ENCODE measurements around the gene PWWP2A. TPM values are rescaled to one million over a fixed set of nuclear protein-coding genes. Genes with fewer than 3 reads are reported as not detected.

PWWP2A gene
- total RNA-seq, 1 experiment from 2014 or later: 61.1 TPM

DNA sequence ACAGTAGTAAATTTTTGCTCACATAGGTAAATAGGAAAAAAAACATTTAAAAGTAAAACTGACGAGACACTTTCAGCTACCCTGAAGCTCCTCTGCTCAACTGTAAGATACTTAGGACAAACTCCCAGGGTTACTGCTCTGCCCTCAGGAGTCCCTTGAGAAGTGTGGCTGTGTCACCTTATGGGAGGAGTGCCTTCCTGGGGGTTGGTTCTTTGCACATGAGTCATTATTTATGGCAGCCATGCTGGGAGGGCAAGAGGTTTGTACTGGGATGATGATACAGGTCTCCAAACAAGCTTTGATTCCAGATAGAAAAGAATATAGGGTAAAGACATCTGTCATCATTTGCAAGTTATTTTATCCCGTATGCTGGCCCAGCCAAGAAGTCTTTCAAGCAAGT lies 64.4 kb downstream of the PWWP2A start:
- no peak for TF ChIP-seq KAT7 (CRISPR knock-in tag; IDR thresholded peaks at IDR 0.05; ENCODE audit: borderline replicate concordance)
- no peak for TF ChIP-seq SP1 (CRISPR knock-in tag; conservative IDR thresholded peaks at IDR 0.05)
- no peak for TF ChIP-seq FOXK1 (CRISPR knock-in tag; IDR thresholded peaks at IDR 0.05)
- no peak for TF ChIP-seq TEAD1 (CRISPR knock-in tag; IDR thresholded peaks at IDR 0.05)
- TF ChIP-seq, protein P1, sequence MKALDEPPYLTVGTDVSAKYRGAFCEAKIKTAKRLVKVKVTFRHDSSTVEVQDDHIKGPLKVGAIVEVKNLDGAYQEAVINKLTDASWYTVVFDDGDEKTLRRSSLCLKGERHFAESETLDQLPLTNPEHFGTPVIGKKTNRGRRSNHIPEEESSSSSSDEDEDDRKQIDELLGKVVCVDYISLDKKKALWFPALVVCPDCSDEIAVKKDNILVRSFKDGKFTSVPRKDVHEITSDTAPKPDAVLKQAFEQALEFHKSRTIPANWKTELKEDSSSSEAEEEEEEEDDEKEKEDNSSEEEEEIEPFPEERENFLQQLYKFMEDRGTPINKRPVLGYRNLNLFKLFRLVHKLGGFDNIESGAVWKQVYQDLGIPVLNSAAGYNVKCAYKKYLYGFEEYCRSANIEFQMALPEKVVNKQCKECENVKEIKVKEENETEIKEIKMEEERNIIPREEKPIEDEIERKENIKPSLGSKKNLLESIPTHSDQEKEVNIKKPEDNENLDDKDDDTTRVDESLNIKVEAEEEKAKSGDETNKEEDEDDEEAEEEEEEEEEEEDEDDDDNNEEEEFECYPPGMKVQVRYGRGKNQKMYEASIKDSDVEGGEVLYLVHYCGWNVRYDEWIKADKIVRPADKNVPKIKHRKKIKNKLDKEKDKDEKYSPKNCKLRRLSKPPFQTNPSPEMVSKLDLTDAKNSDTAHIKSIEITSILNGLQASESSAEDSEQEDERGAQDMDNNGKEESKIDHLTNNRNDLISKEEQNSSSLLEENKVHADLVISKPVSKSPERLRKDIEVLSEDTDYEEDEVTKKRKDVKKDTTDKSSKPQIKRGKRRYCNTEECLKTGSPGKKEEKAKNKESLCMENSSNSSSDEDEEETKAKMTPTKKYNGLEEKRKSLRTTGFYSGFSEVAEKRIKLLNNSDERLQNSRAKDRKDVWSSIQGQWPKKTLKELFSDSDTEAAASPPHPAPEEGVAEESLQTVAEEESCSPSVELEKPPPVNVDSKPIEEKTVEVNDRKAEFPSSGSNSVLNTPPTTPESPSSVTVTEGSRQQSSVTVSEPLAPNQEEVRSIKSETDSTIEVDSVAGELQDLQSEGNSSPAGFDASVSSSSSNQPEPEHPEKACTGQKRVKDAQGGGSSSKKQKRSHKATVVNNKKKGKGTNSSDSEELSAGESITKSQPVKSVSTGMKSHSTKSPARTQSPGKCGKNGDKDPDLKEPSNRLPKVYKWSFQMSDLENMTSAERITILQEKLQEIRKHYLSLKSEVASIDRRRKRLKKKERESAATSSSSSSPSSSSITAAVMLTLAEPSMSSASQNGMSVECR (CRISPR knock-in tag; IDR thresholded peaks at IDR 0.05; ENCODE audit: borderline replicate concordance): no peak
- TF ChIP-seq ZBTB21 (CRISPR knock-in tag; IDR thresholded peaks at IDR 0.05; ENCODE audit: borderline replicate concordance): no peak
- TF ChIP-seq ZNF317 (CRISPR knock-in tag; IDR thresholded peaks at IDR 0.05; ENCODE audit: borderline replicate concordance, low read depth): no peak
- TF ChIP-seq RELA (CRISPR knock-in tag; IDR thresholded peaks at IDR 0.05; ENCODE audit: borderline replicate concordance): no peak
- TF ChIP-seq, protein P2, sequence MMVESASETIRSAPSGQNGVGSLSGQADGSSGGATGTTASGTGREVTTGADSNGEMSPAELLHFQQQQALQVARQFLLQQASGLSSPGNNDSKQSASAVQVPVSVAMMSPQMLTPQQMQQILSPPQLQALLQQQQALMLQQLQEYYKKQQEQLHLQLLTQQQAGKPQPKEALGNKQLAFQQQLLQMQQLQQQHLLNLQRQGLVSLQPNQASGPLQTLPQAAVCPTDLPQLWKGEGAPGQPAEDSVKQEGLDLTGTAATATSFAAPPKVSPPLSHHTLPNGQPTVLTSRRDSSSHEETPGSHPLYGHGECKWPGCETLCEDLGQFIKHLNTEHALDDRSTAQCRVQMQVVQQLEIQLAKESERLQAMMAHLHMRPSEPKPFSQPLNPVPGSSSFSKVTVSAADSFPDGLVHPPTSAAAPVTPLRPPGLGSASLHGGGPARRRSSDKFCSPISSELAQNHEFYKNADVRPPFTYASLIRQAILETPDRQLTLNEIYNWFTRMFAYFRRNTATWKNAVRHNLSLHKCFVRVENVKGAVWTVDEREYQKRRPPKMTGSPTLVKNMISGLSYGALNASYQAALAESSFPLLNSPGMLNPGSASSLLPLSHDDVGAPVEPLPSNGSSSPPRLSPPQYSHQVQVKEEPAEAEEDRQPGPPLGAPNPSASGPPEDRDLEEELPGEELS (CRISPR knock-in tag; IDR thresholded peaks at IDR 0.05): no peak
- TF ChIP-seq, protein P3, sequence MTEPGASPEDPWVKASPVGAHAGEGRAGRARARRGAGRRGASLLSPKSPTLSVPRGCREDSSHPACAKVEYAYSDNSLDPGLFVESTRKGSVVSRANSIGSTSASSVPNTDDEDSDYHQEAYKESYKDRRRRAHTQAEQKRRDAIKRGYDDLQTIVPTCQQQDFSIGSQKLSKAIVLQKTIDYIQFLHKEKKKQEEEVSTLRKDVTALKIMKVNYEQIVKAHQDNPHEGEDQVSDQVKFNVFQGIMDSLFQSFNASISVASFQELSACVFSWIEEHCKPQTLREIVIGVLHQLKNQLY (CRISPR knock-in tag; IDR thresholded peaks at IDR 0.05): no peak
- no peak for TF ChIP-seq MYBL2 (CRISPR knock-in tag; IDR thresholded peaks at IDR 0.05)
- no peak for TF ChIP-seq ZNF121 (CRISPR knock-in tag; IDR thresholded peaks at IDR 0.05)
- TF ChIP-seq TCF7 (CRISPR knock-in tag; IDR thresholded peaks at IDR 0.05; ENCODE audit: low read depth): no peak
- no peak for TF ChIP-seq RORB (CRISPR knock-in tag; IDR thresholded peaks at IDR 0.05)
- TF ChIP-seq NFATC4 (CRISPR knock-in tag; IDR thresholded peaks at IDR 0.05): no peak
- TF ChIP-seq, protein P4, sequence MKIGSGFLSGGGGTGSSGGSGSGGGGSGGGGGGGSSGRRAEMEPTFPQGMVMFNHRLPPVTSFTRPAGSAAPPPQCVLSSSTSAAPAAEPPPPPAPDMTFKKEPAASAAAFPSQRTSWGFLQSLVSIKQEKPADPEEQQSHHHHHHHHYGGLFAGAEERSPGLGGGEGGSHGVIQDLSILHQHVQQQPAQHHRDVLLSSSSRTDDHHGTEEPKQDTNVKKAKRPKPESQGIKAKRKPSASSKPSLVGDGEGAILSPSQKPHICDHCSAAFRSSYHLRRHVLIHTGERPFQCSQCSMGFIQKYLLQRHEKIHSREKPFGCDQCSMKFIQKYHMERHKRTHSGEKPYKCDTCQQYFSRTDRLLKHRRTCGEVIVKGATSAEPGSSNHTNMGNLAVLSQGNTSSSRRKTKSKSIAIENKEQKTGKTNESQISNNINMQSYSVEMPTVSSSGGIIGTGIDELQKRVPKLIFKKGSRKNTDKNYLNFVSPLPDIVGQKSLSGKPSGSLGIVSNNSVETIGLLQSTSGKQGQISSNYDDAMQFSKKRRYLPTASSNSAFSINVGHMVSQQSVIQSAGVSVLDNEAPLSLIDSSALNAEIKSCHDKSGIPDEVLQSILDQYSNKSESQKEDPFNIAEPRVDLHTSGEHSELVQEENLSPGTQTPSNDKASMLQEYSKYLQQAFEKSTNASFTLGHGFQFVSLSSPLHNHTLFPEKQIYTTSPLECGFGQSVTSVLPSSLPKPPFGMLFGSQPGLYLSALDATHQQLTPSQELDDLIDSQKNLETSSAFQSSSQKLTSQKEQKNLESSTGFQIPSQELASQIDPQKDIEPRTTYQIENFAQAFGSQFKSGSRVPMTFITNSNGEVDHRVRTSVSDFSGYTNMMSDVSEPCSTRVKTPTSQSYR (CRISPR knock-in tag; IDR thresholded peaks at IDR 0.05): no peak
- no peak overlapping the region for H3K27ac Mint-ChIP-seq
- DNase-seq (ENCODE audit: low spot score) (no peak), ATAC-seq (no peak)
- no peaks in the 10 kb centered on the region for H3K27me3 Mint-ChIP-seq (ENCODE audit: low read depth)
- H3K9me3 Mint-ChIP-seq: no peaks in the 10 kb centered on the region
- CTCF ChIA-PET: interaction anchor here (1.3 to 1.6 kb wide), 3 partner anchors 26 to 384 kb away, joined by 3 to 8 read pairs (median 4); no protein-coding TSS in a partner anchor
- POLR2A ChIA-PET: no interaction called here
- H3K36me3 Mint-ChIP-seq: peaks cover 76% of the 10 kb centered on the region
- no peak overlapping the region for H3K4me3 Mint-ChIP-seq
- H3K4me1 Mint-ChIP-seq: no peaks in the 10 kb centered on the region; the same call in 1 of the 2 replicates

DNA sequence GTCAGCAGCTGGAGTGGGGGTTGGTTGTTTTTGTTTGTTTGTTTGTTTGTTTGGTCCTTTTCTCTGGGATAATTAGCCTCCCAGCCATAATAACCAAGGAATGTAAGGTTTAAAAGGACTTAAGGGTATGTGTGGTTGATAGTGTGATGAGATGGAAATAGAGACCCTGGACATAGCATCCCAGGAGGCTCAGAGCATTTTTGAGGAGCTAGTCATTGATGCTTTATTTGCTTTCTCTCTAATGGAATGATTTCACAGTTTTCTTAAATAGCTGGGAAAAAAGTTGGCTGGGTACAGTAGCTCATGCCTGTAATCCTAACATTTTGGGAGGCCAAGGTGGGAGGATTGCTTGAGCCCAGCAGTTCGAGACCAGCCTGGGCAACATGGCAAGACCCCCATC lies 65.2 kb downstream of the PWWP2A start:
- no peak for ATAC-seq
- Mint-ChIP-seq H3K27me3 (ENCODE audit: low read depth) (no peaks in the 10 kb centered on the region), H3K27ac (no peak overlapping the region), H3K4me1 (no peaks in the 10 kb centered on the region; the same call in 1 of the 2 replicates), H3K4me3 (no peak overlapping the region), H3K9me3 (no peaks in the 10 kb centered on the region), H3K36me3 (peaks cover 79% of the 10 kb centered on the region)
- DNase-seq (ENCODE audit: low spot score): no peak
- CTCF ChIA-PET: interaction anchor here (1.3 kb wide), 1 partner anchor 385 kb away, joined by 3 read pairs; no protein-coding TSS in a partner anchor
- TF ChIP-seq, protein P5, sequence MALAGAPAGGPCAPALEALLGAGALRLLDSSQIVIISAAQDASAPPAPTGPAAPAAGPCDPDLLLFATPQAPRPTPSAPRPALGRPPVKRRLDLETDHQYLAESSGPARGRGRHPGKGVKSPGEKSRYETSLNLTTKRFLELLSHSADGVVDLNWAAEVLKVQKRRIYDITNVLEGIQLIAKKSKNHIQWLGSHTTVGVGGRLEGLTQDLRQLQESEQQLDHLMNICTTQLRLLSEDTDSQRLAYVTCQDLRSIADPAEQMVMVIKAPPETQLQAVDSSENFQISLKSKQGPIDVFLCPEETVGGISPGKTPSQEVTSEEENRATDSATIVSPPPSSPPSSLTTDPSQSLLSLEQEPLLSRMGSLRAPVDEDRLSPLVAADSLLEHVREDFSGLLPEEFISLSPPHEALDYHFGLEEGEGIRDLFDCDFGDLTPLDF (CRISPR knock-in tag; IDR thresholded peaks at IDR 0.05): no peak
- TF ChIP-seq, protein P2 (CRISPR knock-in tag; IDR thresholded peaks at IDR 0.05): no peak
- TF ChIP-seq, protein P6, sequence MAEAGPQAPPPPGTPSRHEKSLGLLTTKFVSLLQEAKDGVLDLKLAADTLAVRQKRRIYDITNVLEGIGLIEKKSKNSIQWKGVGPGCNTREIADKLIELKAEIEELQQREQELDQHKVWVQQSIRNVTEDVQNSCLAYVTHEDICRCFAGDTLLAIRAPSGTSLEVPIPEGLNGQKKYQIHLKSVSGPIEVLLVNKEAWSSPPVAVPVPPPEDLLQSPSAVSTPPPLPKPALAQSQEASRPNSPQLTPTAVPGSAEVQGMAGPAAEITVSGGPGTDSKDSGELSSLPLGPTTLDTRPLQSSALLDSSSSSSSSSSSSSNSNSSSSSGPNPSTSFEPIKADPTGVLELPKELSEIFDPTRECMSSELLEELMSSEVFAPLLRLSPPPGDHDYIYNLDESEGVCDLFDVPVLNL (CRISPR knock-in tag; IDR thresholded peaks at IDR 0.05; ENCODE audit: borderline replicate concordance, low read depth): no peak
- POLR2A ChIA-PET: no interaction called here

Data from WTC11 (cell line).